ENCODE data around the gene DEGS2. TPM values are rescaled to one million over a fixed set of nuclear protein-coding genes. Genes with fewer than 3 reads are reported as not detected.

DEGS2 gene
- total and polyA plus RNA-seq, 2 experiments from 2014 or later: 0.63 to 2.2 TPM

- DNase-seq (ENCODE audit: low spot score) (no peak), ATAC-seq (no peak)
- Mint-ChIP-seq H3K4me3 (no peak overlapping the region), H3K27ac (no peak overlapping the region), H3K4me1 (peaks cover 11% of the 10 kb centered on the region), H3K27me3 (ENCODE audit: insufficient read depth, low read depth, poor library complexity) (peaks cover 7% of the 10 kb centered on the region), H3K9me3 (no peaks in the 10 kb centered on the region), H3K36me3 (ENCODE audit: low read depth) (peaks cover 8% of the 10 kb centered on the region)
- Histone ChIP-seq H3K27ac (ENCODE audit: low read depth) (no peak overlapping the region), H3K4me3 (no peak overlapping the region), H3K79me2 (replicated peaks; ENCODE audit: insufficient read depth) (no peaks in the 10 kb centered on the region), H3K36me3 (ENCODE audit: insufficient read depth) (no peaks in the 10 kb centered on the region), H3K4me1 (ENCODE audit: insufficient read depth) (peaks cover 4% of the 10 kb centered on the region; the same call in 1 of the 2 replicates), H3K9me2 (ENCODE audit: insufficient read depth) (no peaks in the 10 kb centered on the region), H2AFZ (no peak overlapping the region), H3K27me3 (ENCODE audit: insufficient read depth) (no peaks in the 10 kb centered on the region), H3K4me2 (no peak overlapping the region), H3F3A (replicated peaks; ENCODE audit: low read depth) (no peaks in the 10 kb centered on the region), H4K20me1 (replicated peaks; ENCODE audit: insufficient read depth) (no peaks in the 10 kb centered on the region; the same call in 1 of the 2 replicates)
- TF ChIP-seq EZH2 (IDR thresholded peaks at IDR 0.05; ENCODE audit: low read depth, unreplicated experiment): no peak
- TF ChIP-seq CTCF (conservative IDR thresholded peaks at IDR 0.05; ENCODE audit: low read depth in 2 of 2): no peak
- TF ChIP-seq CREB1 (CRISPR knock-in tag; IDR thresholded peaks at IDR 0.05; ENCODE audit: low read depth): no peak
- no peak for TF ChIP-seq POLR2AphosphoS5 (IDR thresholded peaks at IDR 0.05; ENCODE audit: low read depth)
- no peak for TF ChIP-seq STAT1 (IDR thresholded peaks at IDR 0.05; ENCODE audit: unreplicated experiment)
- TF ChIP-seq ZNF331 (CRISPR knock-in tag; IDR thresholded peaks at IDR 0.05; ENCODE audit: low read depth): no peak
- no peak for TF ChIP-seq JUNB (IDR thresholded peaks at IDR 0.05; ENCODE audit: unreplicated experiment)
- TF ChIP-seq, protein P1, sequence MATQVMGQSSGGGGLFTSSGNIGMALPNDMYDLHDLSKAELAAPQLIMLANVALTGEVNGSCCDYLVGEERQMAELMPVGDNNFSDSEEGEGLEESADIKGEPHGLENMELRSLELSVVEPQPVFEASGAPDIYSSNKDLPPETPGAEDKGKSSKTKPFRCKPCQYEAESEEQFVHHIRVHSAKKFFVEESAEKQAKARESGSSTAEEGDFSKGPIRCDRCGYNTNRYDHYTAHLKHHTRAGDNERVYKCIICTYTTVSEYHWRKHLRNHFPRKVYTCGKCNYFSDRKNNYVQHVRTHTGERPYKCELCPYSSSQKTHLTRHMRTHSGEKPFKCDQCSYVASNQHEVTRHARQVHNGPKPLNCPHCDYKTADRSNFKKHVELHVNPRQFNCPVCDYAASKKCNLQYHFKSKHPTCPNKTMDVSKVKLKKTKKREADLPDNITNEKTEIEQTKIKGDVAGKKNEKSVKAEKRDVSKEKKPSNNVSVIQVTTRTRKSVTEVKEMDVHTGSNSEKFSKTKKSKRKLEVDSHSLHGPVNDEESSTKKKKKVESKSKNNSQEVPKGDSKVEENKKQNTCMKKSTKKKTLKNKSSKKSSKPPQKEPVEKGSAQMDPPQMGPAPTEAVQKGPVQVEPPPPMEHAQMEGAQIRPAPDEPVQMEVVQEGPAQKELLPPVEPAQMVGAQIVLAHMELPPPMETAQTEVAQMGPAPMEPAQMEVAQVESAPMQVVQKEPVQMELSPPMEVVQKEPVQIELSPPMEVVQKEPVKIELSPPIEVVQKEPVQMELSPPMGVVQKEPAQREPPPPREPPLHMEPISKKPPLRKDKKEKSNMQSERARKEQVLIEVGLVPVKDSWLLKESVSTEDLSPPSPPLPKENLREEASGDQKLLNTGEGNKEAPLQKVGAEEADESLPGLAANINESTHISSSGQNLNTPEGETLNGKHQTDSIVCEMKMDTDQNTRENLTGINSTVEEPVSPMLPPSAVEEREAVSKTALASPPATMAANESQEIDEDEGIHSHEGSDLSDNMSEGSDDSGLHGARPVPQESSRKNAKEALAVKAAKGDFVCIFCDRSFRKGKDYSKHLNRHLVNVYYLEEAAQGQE (IDR thresholded peaks at IDR 0.05; ENCODE audit: unreplicated experiment): no peak
Observed at GRCh38 chr14:100128688-100129087, 30.8 kb downstream of the DEGS2 start.

- Histone ChIP-seq H3K27me3 (ENCODE audit: insufficient read depth) (no peaks in the 10 kb centered on the region), H2AFZ (no peak overlapping the region), H3K4me2 (no peak overlapping the region), H3K36me3 (ENCODE audit: insufficient read depth) (no peaks in the 10 kb centered on the region), H3K79me2 (replicated peaks; ENCODE audit: insufficient read depth) (no peaks in the 10 kb centered on the region), H4K20me1 (replicated peaks; ENCODE audit: insufficient read depth) (no peaks in the 10 kb centered on the region; the same call in 1 of the 2 replicates), H3K4me1 (ENCODE audit: insufficient read depth) (peaks cover 4% of the 10 kb centered on the region; the same call in 1 of the 2 replicates), H3K9me2 (ENCODE audit: insufficient read depth) (no peaks in the 10 kb centered on the region), H3K27ac (ENCODE audit: low read depth) (no peak overlapping the region), H3F3A (replicated peaks; ENCODE audit: low read depth) (no peaks in the 10 kb centered on the region), H3K4me3 (no peak overlapping the region)
- no peak for DNase-seq (ENCODE audit: low spot score)
- Mint-ChIP-seq H3K4me3 (no peak overlapping the region), H3K4me1 (peaks cover 11% of the 10 kb centered on the region), H3K27ac (no peak overlapping the region), H3K9me3 (no peaks in the 10 kb centered on the region), H3K27me3 (ENCODE audit: insufficient read depth, low read depth, poor library complexity) (peaks cover 4% of the 10 kb centered on the region), H3K36me3 (ENCODE audit: low read depth) (peaks cover 8% of the 10 kb centered on the region)
- no peak for ATAC-seq
- TF ChIP-seq CTCF (conservative IDR thresholded peaks at IDR 0.05; ENCODE audit: low read depth in 2 of 2): no peak
- no peak for TF ChIP-seq JUNB (IDR thresholded peaks at IDR 0.05; ENCODE audit: unreplicated experiment)
- TF ChIP-seq POLR2AphosphoS5 (IDR thresholded peaks at IDR 0.05; ENCODE audit: low read depth): no peak
- no peak for TF ChIP-seq STAT1 (IDR thresholded peaks at IDR 0.05; ENCODE audit: unreplicated experiment)
- TF ChIP-seq NANOG (IDR thresholded peaks at IDR 0.05; ENCODE audit: borderline replicate concordance): no peak
- TF ChIP-seq, protein P1 (IDR thresholded peaks at IDR 0.05; ENCODE audit: unreplicated experiment): no peak
- TF ChIP-seq ZNF114 (CRISPR knock-in tag; IDR thresholded peaks at IDR 0.05): no peak
- TF ChIP-seq EZH2phosphoT487 (IDR thresholded peaks at IDR 0.05; ENCODE audit: unreplicated experiment): no peak
Observed at GRCh38 chr14:100127853-100128455, 31.5 kb downstream of the DEGS2 start.
